GM21360 (cell line): ENCODE measurements around the gene POLG.

ENCODE experiments used
- ATAC-seq: cut with Tn5 transposase; IDR thresholded peaks from one replicate; pipeline ENCODE4 v1.9.1; 2021; ENCODE audit warnings: mild to moderate bottlenecking, moderate library complexity; ENCODE audit not compliant: unreplicated experiment

The POLG gene

GRCh38 chr15:89334510-89335297 lies at the start of gene POLG:
Gene POLG, minus strand, starts transcription at chr15:89334824. Its CDS starts 1,070 bp downstream, at chr15:89333754.
- ATAC-seq = peak; percentile 91

- no peak for ATAC-seq
These were observed 49.6 kb upstream of the POLG start for GRCh38 chr15:89384176-89384604.

- no peak for ATAC-seq
These were observed 48.9 kb upstream of the POLG start for GRCh38 chr15:89383365-89384175.

GRCh38 chr15:89381888-89382686 lies 47.5 kb upstream of the POLG start:
- no peak for ATAC-seq

GRCh38 chr15:89381331-89381730 lies 46.7 kb upstream of the POLG start:
- ATAC-seq = no peak

GRCh38 chr15:89379818-89380217 lies 45.2 kb upstream of the POLG start:
- no peak for ATAC-seq

- ATAC-seq = no peak
These were observed 44.6 kb upstream of the POLG start for GRCh38 chr15:89379251-89379695.

GRCh38 chr15:89378296-89379151 lies 43.9 kb upstream of the POLG start:
- no peak for ATAC-seq

- ATAC-seq = no peak
These were observed 43.2 kb upstream of the POLG start for GRCh38 chr15:89377842-89378295.

GRCh38 chr15:89377024-89377841 lies 42.6 kb upstream of the POLG start:
- no peak for ATAC-seq

GRCh38 chr15:89376388-89376787 lies 41.8 kb upstream of the POLG start:
- ATAC-seq = no peak

- no peak for ATAC-seq
These were observed 40.7 kb upstream of the POLG start for GRCh38 chr15:89375093-89376005.

GRCh38 chr15:89374086-89374981 lies 39.7 kb upstream of the POLG start:
- no peak for ATAC-seq

GRCh38 chr15:89372069-89372935 lies 37.7 kb upstream of the POLG start:
- no peak for ATAC-seq

- no peak for ATAC-seq
These were observed 36.8 kb upstream of the POLG start for GRCh38 chr15:89371228-89372044.

GRCh38 chr15:89370978-89371227 lies 36.3 kb upstream of the POLG start:
- no peak for ATAC-seq
